ENCODE results near the gene FGFRL1.

Gene FGFRL1

DNA sequence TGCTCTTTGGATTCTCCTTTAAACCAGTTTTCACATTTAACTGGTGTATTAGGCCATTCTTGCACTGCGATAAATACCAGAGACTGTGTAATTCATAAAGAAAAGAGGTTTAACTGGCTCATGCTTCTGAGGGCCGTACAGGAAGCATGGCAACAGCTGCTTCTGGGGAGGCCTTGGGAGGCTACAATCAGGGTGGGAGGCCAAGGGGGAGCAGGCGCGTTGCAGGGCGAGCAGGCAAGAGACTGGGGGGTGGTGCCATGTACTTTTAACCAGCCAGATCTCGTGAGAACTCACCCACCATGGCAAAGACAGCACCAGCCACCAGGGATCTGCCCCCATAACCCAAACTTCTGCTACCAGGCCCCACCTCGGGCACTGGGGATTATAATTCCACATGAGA lies 63.8 kb downstream of the FGFRL1 start:
- DNase-seq (ENCODE audit: low read depth, low spot score): no peak

DNA sequence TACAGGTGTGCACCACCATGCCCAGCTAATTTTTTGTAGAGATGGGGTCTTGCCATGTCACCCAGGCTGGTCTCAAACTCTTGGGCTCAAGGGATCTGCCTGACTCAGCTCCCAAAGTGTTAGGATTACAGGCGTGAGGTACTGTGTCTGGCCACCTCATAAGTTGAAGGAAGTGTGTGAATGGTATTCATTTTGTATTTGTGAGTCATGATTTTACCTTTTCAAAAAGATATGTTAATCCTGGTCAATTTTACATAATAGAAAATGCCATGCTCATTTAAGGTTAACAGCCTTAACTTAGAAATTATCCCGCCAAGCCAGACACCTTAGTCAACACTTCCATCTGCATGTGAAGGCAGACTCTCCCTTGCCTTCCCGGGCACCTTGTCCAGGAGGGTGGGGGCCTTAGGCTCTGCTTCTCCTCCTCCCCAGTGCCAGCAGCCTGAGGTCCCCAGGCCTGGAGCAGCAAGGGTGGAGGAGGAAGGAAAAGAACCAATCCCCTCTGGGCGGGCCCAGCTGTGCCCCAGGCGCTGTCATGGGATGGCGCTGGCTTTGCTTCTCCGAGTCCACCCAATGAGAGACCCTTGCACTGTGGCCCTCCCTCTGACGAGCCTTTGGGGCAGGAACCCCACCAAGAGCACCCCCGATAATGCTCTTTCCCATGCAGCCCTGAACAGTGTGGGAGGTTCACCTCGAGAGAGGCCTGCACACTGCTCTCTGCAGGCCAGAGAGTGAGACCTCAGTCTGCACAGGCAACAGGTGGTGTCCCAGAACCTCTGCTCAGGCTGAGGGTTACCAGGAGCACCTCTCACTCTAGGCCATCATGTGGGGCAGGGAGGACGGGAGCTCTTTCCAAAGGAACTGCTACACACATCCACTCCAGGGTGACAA lies 64.6 kb downstream of the FGFRL1 start:
- DNase-seq (ENCODE audit: low read depth, low spot score): no peak

All from smooth muscle cell of the brain vasculature (primary cell).